Astrocyte (in vitro differentiated cells and primary cell): ENCODE data around the gene S100A1. TPM values are rescaled to one million over a fixed set of nuclear protein-coding genes. Genes with fewer than 3 reads are reported as not detected.

Experiments used
- DNase-seq: peaks from one replicate; pipeline ENCODE4 v3.0.0-alpha.2; 2010; ENCODE audit warnings: low read depth
- FAIRE-seq: peaks from 2 replicates; lab custom pipeline; 2011; peaks lifted over from hg19 to GRCh38; lab: Jason Lieb, UNC
- H2AFZ ChIP-seq: 2 replicates; pipeline ENCODE4 v1.6.0; 2012; ENCODE audit warnings: low read depth, low read length, inconsistent platforms
- H3K27ac ChIP-seq: 2 replicates; pipeline ENCODE4 v1.5.1; 2011; ENCODE audit warnings: low read depth, low read length, inconsistent platforms
- H3K27me3 ChIP-seq: 2 replicates; pipeline ENCODE4 v1.6.0; 2011; ENCODE audit warnings: low read length, inconsistent platforms; ENCODE audit not compliant: insufficient read depth
- H3K36me3 ChIP-seq: 2 replicates; pipeline ENCODE4 v1.5.1; 2011; ENCODE audit warnings: low read length, inconsistent platforms; ENCODE audit not compliant: insufficient read depth
- H3K4me1 ChIP-seq: 2 replicates; pipeline ENCODE4 v1.5.1; 2011; ENCODE audit warnings: low read length, inconsistent platforms; ENCODE audit not compliant: insufficient read depth
- H3K4me2 ChIP-seq: 2 replicates; pipeline ENCODE4 v1.6.0; 2012; ENCODE audit warnings: low read length, inconsistent platforms
- H3K4me3 ChIP-seq: 2 replicates; pipeline ENCODE4 v1.5.1; 2011; ENCODE audit warnings: low read depth, mild to moderate bottlenecking, low read length, inconsistent platforms; ENCODE audit not compliant: insufficient read depth
- H3K79me2 ChIP-seq: 2 replicates; pipeline ENCODE4 v1.6.0; 2012; ENCODE audit warnings: mild to moderate bottlenecking, low read length, inconsistent platforms; ENCODE audit not compliant: insufficient read depth
- H3K9ac ChIP-seq: 2 replicates; pipeline ENCODE4 v1.6.0; 2012; ENCODE audit warnings: mild to moderate bottlenecking, low read length, inconsistent platforms
- H3K9me3 ChIP-seq: 2 replicates; pipeline ENCODE4 v1.5.1; 2012; ENCODE audit warnings: low read depth, mild to moderate bottlenecking, low read length, inconsistent platforms; ENCODE audit not compliant: insufficient read depth
- H4K20me1 ChIP-seq: 2 replicates; pipeline ENCODE4 v1.6.0; 2012; ENCODE audit warnings: low read length, inconsistent platforms; ENCODE audit not compliant: insufficient read depth
- H3K27ac Mint-ChIP-seq: one replicate; pipeline ENCODE4 v1.8.0; 2021; ENCODE audit warnings: mild to moderate bottlenecking, mixed read lengths; ENCODE audit not compliant: unreplicated experiment
- H3K27me3 Mint-ChIP-seq: one replicate; pipeline ENCODE4 v1.8.0; 2021; ENCODE audit warnings: low read depth, mixed read lengths; ENCODE audit not compliant: unreplicated experiment
- H3K36me3 Mint-ChIP-seq: one replicate; pipeline ENCODE4 v1.8.0; 2021; ENCODE audit warnings: low read depth, mixed read lengths; ENCODE audit not compliant: unreplicated experiment
- H3K4me1 Mint-ChIP-seq: one replicate; pipeline ENCODE4 v1.8.0; 2021; ENCODE audit warnings: low read depth, mixed read lengths; ENCODE audit not compliant: unreplicated experiment
- H3K4me3 Mint-ChIP-seq: one replicate; pipeline ENCODE4 v1.8.0; 2021; ENCODE audit warnings: mild to moderate bottlenecking, moderate library complexity, mixed read lengths; ENCODE audit not compliant: unreplicated experiment
- H3K9me3 Mint-ChIP-seq: one replicate; pipeline ENCODE4 v1.8.0; 2021; ENCODE audit warnings: mild to moderate bottlenecking, mixed read lengths; ENCODE audit not compliant: unreplicated experiment
- EZH2 ChIP-seq: IDR thresholded peaks from 2 replicates; pipeline ENCODE4 v1.6.1; 2012; ENCODE audit warnings: mild to moderate bottlenecking, low read length, inconsistent platforms; ENCODE audit not compliant: insufficient read depth
- total RNA-seq: library from RNA; stranded (reverse); gene quantifications from 2 replicates; pipeline ENCODE4 v1.2.1, GENCODE V29; 2021
- TF ChIP-seq, protein P1 (sequence below): IDR thresholded peaks from 2 replicates; pipeline ENCODE4 v1.5.1; 2011; ENCODE audit warnings: low read depth, mild to moderate bottlenecking, inconsistent platforms, low read length, moderate library complexity; ENCODE audit not compliant: insufficient read depth

S100A1 gene
- total RNA-seq, 1 donor from 2014 or later, result 1.7 TPM

GRCh38 chr1:153616144-153616916, 11.9 kb upstream of the S100A1 start, which contains the start of gene S100A14:
S100A14 (minus strand) TSS chr1:153616325; CDS start chr1:153615858, 467 bp downstream.
- H3K4me3 Mint-ChIP-seq, result no peak within 1 kb of the TSS
- Histone ChIP-seq H3K27me3 (no peaks in the 10 kb centered on the region), H3K36me3 (peaks cover 14% of the 10 kb centered on the region), H3K79me2 (peaks cover 21% of the 10 kb centered on the region), H3K4me1 (peaks cover 10% of the 10 kb centered on the region), H3K4me3 (no peak within 1 kb of the TSS), H3K9ac (no peak within 1 kb of the TSS), H4K20me1 (peaks cover 6% of the 10 kb centered on the region), H3K27ac (no peak within 1 kb of the TSS), H3K4me2 (no peak within 1 kb of the TSS), H3K9me3 (no peaks in the 10 kb centered on the region), H2AFZ (no peak within 1 kb of the TSS)
- TF ChIP-seq, protein P1, sequence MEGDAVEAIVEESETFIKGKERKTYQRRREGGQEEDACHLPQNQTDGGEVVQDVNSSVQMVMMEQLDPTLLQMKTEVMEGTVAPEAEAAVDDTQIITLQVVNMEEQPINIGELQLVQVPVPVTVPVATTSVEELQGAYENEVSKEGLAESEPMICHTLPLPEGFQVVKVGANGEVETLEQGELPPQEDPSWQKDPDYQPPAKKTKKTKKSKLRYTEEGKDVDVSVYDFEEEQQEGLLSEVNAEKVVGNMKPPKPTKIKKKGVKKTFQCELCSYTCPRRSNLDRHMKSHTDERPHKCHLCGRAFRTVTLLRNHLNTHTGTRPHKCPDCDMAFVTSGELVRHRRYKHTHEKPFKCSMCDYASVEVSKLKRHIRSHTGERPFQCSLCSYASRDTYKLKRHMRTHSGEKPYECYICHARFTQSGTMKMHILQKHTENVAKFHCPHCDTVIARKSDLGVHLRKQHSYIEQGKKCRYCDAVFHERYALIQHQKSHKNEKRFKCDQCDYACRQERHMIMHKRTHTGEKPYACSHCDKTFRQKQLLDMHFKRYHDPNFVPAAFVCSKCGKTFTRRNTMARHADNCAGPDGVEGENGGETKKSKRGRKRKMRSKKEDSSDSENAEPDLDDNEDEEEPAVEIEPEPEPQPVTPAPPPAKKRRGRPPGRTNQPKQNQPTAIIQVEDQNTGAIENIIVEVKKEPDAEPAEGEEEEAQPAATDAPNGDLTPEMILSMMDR, result no peak
- no peak for TF ChIP-seq EZH2
- peaks cover 5% of the 10 kb centered on the region for H3K4me1 Mint-ChIP-seq
- no peak for FAIRE-seq
- no peaks in the 10 kb centered on the region for H3K27me3 Mint-ChIP-seq
- peaks cover 2% of the 10 kb centered on the region for H3K9me3 Mint-ChIP-seq
- DNase-seq, result no peak
- H3K36me3 Mint-ChIP-seq, result peaks cover 16% of the 10 kb centered on the region
- no peak within 1 kb of the TSS for H3K27ac Mint-ChIP-seq

DNA sequence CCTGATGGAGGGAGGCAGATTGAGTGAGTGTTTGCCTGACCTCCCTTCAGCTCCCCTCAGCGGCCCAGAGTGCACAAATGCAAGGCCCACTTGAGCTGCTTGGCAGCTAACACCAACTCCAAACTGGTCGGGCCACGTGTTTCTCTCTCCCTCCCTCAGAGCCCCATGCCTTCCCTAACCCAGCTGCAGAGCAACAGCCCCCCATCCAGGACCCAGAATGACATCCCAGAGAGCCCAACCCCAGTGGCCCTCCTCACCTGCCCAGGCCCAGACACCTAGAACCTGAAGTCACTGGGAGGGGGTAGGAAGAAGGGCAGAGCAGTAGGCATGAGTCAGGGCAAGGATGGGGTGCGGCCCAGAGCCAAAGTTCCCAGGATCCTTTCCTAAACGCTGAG, 11.3 kb upstream of the S100A1 start:
- Histone ChIP-seq H3K36me3 (peaks cover 14% of the 10 kb centered on the region), H4K20me1 (no peaks in the 10 kb centered on the region), H3K9ac (no peak overlapping the region), H3K27ac (no peak overlapping the region), H3K4me2 (no peak overlapping the region), H3K4me1 (peaks cover 4% of the 10 kb centered on the region), H3K4me3 (no peak overlapping the region), H2AFZ (no peak overlapping the region), H3K9me3 (no peaks in the 10 kb centered on the region), H3K79me2 (peaks cover 16% of the 10 kb centered on the region), H3K27me3 (no peaks in the 10 kb centered on the region)
- Mint-ChIP-seq H3K4me1 (no peaks in the 10 kb centered on the region), H3K27me3 (no peaks in the 10 kb centered on the region), H3K27ac (no peak overlapping the region), H3K4me3 (no peak overlapping the region), H3K36me3 (peaks cover 16% of the 10 kb centered on the region), H3K9me3 (peaks cover 2% of the 10 kb centered on the region)
- DNase-seq, result no peak
- no peak for TF ChIP-seq EZH2
- TF ChIP-seq, protein P1, result no peak
- FAIRE-seq, result no peak

DNA sequence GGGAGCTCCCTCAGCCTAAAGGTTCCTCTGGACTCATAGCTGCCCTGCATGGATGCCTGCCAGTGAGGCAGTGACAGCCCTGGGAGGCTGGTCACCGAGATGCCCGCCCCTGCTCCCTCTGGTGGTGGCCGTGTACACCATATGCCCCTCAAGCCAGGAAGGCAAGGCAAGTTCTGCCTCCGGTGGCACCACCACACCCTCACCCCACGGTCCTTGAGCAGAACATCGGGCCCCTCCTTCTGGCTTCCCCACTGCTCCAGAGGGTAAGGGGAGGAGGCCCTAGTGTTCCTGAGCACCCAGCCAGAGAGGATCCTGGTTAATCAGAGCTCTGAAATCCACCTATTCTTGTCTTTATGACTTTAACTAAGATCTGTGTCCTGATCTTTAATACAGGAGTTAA, 10.6 kb upstream of the S100A1 start:
- Histone ChIP-seq H3K9ac (no peak overlapping the region), H3K9me3 (no peaks in the 10 kb centered on the region), H3K4me1 (peaks cover 3% of the 10 kb centered on the region), H3K27me3 (no peaks in the 10 kb centered on the region), H3K27ac (no peak overlapping the region), H2AFZ (no peak overlapping the region), H4K20me1 (no peaks in the 10 kb centered on the region), H3K36me3 (peaks cover 19% of the 10 kb centered on the region), H3K4me3 (no peak overlapping the region), H3K79me2 (peaks cover 8% of the 10 kb centered on the region), H3K4me2 (no peak overlapping the region)
- no peak for DNase-seq
- H3K36me3 Mint-ChIP-seq, result peaks cover 17% of the 10 kb centered on the region
- peaks cover 2% of the 10 kb centered on the region for H3K9me3 Mint-ChIP-seq
- no peak for FAIRE-seq
- no peak for TF ChIP-seq EZH2
- TF ChIP-seq, protein P1, result peak; percentile 39
- H3K4me3 Mint-ChIP-seq, result no peak overlapping the region
- H3K27ac Mint-ChIP-seq, result peak overlapping the region; percentile 47
- H3K4me1 Mint-ChIP-seq, result no peaks in the 10 kb centered on the region
- H3K27me3 Mint-ChIP-seq, result no peaks in the 10 kb centered on the region
